DND-41 (cell line): ENCODE measurements around the gene TBC1D20.

Experiments
- ATAC-seq: fragments of 200-7000 bp; cut with Tn5 transposase; 3 replicates; pipeline ENCODE4 v1.9.1; 2021; ENCODE audit warnings: low read depth; ENCODE audit not compliant: insufficient read depth
- DNase-seq: peaks from one replicate; pipeline ENCODE4 v3.0.0-alpha.2; 2020
- H2AFZ ChIP-seq: 2 replicates; pipeline ENCODE4 v1.6.0; 2012; ENCODE audit warnings: low read depth, low read length
- H3K27ac ChIP-seq: 2 replicates; pipeline ENCODE4 v1.5.1; 2012; ENCODE audit warnings: low read length, inconsistent platforms
- H3K27me3 ChIP-seq: fragments of 200-600 bp; sonication (generic); 2 replicates; pipeline ENCODE4 v1.6.0; 2012; ENCODE audit warnings: low read length, mild to moderate bottlenecking, inconsistent platforms; ENCODE audit not compliant: insufficient read depth, poor library complexity
- H3K36me3 ChIP-seq: 2 replicates; pipeline ENCODE4 v1.5.1; 2012; ENCODE audit warnings: low read length, inconsistent platforms; ENCODE audit not compliant: insufficient read depth
- H3K4me1 ChIP-seq: 2 replicates; pipeline ENCODE4 v1.5.1; 2012; ENCODE audit warnings: mild to moderate bottlenecking, low read length; ENCODE audit not compliant: insufficient read depth
- H3K4me2 ChIP-seq: 2 replicates; pipeline ENCODE4 v1.6.0; 2012; ENCODE audit warnings: mild to moderate bottlenecking, moderate library complexity, low read length, inconsistent platforms; ENCODE audit not compliant: insufficient read depth
- H3K4me3 ChIP-seq, 2 experiments: fragments of 200-600 bp in 1 of 2; shearing (Covaris generic) in 1 of 2; 2 replicates each; pipeline ENCODE4 v1.5.1; 2012 to 2016; ENCODE audit warnings: inconsistent platforms in 2 of 2, low read length in 2 of 2, mild to moderate bottlenecking in 2 of 2, low read depth in 1 of 2, moderate library complexity in 1 of 2
- H3K79me2 ChIP-seq: 2 replicates; pipeline ENCODE4 v1.6.0; 2012; ENCODE audit warnings: low read length, inconsistent platforms; ENCODE audit not compliant: insufficient read depth
- H3K9ac ChIP-seq: 2 replicates; pipeline ENCODE4 v1.6.0; 2012; ENCODE audit warnings: low read depth, mild to moderate bottlenecking, inconsistent platforms, low read length, moderate library complexity
- H3K9me3 ChIP-seq: 2 replicates; pipeline ENCODE4 v1.5.1; 2012; ENCODE audit warnings: low read length, moderate library complexity, mild to moderate bottlenecking, inconsistent platforms; ENCODE audit not compliant: insufficient read depth, severe bottlenecking
- H4K20me1 ChIP-seq: 2 replicates; pipeline ENCODE4 v1.6.0; 2012; ENCODE audit warnings: low read length; ENCODE audit not compliant: insufficient read depth
- CTCF ChIP-seq: IDR thresholded peaks from 2 replicates; pipeline ENCODE4 v1.5.1; 2012; ENCODE audit warnings: borderline replicate concordance, low read length, moderate library complexity, mild to moderate bottlenecking; ENCODE audit not compliant: poor library complexity, severe bottlenecking; ENCODE audit errors: extremely low read depth
- EZH2 ChIP-seq: IDR thresholded peaks from 3 replicates; pipeline ENCODE4 v1.6.1; 2012; ENCODE audit warnings: borderline replicate concordance, low read depth, mild to moderate bottlenecking, moderate library complexity, low read length, inconsistent platforms; ENCODE audit not compliant: severe bottlenecking

Gene TBC1D20

GRCh38 chr20:472137-472846 lies 10.0 kb upstream of the TBC1D20 start:
- Histone ChIP-seq H3K4me1 (no peaks in the 10 kb centered on the region), H3K36me3 (peaks cover 27% of the 10 kb centered on the region), H3K9ac (no peak overlapping the region), H3K4me2 (no peak overlapping the region), H2AFZ (no peak overlapping the region), H3K27ac (no peak overlapping the region), H3K79me2 (no peaks in the 10 kb centered on the region), H3K9me3 (peaks cover 36% of the 10 kb centered on the region), H4K20me1 (no peaks in the 10 kb centered on the region), H3K4me3 (no peak overlapping the region), H3K27me3 (no peaks in the 10 kb centered on the region)
- no peak for DNase-seq
- no peak for TF ChIP-seq EZH2
- no peak for TF ChIP-seq CTCF
- no peak for ATAC-seq

- H3K79me2 ChIP-seq, result no peaks in the 10 kb centered on the region
- H4K20me1 ChIP-seq, result no peaks in the 10 kb centered on the region
- H2AFZ ChIP-seq, result no peak overlapping the region
- no peak overlapping the region for H3K4me2 ChIP-seq
- no peak for TF ChIP-seq CTCF
- no peak for TF ChIP-seq EZH2
- peaks cover 10% of the 10 kb centered on the region for H3K36me3 ChIP-seq
- no peak overlapping the region for H3K9ac ChIP-seq
- H3K27me3 ChIP-seq, result no peaks in the 10 kb centered on the region
- ATAC-seq (no peak), DNase-seq (no peak)
- H3K4me1 ChIP-seq, result no peaks in the 10 kb centered on the region
- no peak overlapping the region for H3K27ac ChIP-seq
- no peak overlapping the region for H3K4me3 ChIP-seq
- peaks cover 37% of the 10 kb centered on the region for H3K9me3 ChIP-seq
Observed at GRCh38 chr20:469746-470490, 7.6 kb upstream of the TBC1D20 start.

GRCh38 chr20:467755-468154 lies 5.4 kb upstream of the TBC1D20 start:
- H3K4me3 ChIP-seq, result no peak overlapping the region
- DNase-seq (no peak), ATAC-seq (no peak)
- H4K20me1 ChIP-seq, result no peaks in the 10 kb centered on the region
- H3K27ac ChIP-seq, result no peak overlapping the region
- H3K4me2 ChIP-seq, result no peak overlapping the region
- H3K27me3 ChIP-seq, result no peaks in the 10 kb centered on the region
- peaks cover 32% of the 10 kb centered on the region for H3K9me3 ChIP-seq
- no peaks in the 10 kb centered on the region for H3K36me3 ChIP-seq
- no peak for TF ChIP-seq EZH2
- TF ChIP-seq CTCF, result no peak
- no peak overlapping the region for H2AFZ ChIP-seq
- H3K9ac ChIP-seq, result no peak overlapping the region
- H3K79me2 ChIP-seq, result no peaks in the 10 kb centered on the region
- peaks cover 7% of the 10 kb centered on the region for H3K4me1 ChIP-seq
